T-helper 2 cell (primary cell): ENCODE data around the gene MYF6.
A peak's percentile ranks its signal among the peaks of the same experiment; 100 is the strongest.

Experiments
- DNase-seq, 5 experiments: peaks; one replicate each; pipeline versions ENCODE4 v3.0.0 to v3.0.0-alpha.2; 2012 to 2022

Gene MYF6

GRCh38 chr12:80707830-80708258, 410 bp downstream of the MYF6 start:
- no peak for DNase-seq

GRCh38 chr12:80708259-80708974, 983 bp downstream of the MYF6 start:
- DNase-seq: peak in 1 of 5 experiments; percentile 8

GRCh38 chr12:80708975-80709328, 1.5 kb downstream of the MYF6 start:
- no peak for DNase-seq

DNA sequence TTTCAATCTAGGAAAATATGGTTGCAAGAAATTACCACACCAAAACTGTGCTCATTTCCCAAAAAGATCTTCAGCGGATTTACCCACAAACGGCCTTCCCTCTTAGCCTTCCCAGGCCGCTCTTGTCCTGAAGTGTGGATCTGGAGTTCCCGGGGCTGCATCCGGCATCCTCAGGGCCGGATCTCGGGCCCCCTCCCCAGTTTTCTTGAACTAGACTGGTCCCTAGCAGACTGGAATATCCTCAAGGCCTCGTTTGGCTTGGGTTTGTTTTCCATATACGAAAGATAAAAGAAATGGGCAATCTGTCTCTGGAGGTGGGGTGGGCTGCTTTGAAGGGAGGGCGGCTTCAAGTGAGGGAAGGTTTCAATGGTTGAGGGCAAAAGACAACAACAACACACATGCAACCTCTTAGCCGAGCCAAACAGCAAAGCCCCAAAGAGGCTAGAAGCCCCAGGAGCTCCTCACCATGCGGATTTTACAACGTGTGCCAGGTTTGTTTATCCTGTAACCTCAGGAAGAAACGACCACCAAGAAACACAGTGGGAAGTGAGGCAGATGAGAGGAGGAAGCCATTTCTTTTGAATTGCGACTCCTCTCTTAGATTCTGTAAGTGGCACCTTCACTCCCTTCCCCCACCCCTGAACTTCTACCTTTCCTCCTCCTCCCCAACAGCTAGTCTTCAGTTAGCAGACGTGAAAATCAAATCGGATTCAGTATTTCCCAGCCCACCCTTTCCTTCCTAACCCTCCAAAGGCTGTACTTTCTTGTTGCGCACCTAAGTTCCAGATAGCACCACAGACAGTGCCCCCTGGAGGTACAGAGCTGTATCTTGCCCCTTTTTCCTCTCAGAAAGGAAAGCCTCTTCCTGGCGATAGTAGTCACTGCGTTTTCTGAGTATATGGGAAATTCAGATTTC, 2.6 kb downstream of the MYF6 start:
- peak in 1 of 5 experiments; percentile 16 for DNase-seq

DNA sequence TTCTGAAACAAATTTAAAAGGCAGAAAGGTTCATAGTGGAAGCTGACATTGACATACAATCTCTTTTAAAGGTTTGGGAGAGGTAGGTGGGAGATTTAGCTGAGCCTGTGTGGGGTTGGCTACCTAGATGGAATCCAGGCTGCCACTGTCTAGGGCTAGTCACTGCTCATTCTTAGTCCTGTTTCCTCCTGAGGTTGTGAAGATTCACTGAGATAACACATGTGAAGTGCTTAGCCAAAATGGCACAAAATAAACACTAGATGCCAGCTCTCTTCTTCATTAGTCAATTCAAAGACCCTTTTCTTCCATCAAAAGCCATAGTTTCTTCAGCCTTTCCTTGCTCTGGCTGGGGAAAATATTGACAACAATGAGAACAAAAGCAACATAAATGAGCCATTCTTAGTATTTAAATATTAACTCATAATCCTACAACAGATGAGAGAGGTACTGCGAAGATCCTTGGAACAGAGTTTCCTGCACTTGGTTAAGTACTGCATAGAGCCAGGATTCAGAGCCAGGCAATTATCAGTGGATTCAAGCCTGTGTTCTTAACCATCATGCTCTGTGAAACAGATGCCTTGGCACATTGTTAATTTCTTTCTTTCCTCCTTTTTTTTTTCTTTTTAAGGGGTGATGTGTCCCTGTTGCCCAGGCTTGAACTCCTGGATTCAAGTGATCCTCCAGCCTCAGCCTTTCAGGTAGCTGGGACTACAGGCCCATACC, 3.5 kb downstream of the MYF6 start:
- DNase-seq: no peak

- no peak for DNase-seq
Observed at GRCh38 chr12:80711866-80712265, 4.4 kb downstream of the MYF6 start.

- DNase-seq: no peak
Observed at GRCh38 chr12:80712866-80713265, 5.4 kb downstream of the MYF6 start.

DNA sequence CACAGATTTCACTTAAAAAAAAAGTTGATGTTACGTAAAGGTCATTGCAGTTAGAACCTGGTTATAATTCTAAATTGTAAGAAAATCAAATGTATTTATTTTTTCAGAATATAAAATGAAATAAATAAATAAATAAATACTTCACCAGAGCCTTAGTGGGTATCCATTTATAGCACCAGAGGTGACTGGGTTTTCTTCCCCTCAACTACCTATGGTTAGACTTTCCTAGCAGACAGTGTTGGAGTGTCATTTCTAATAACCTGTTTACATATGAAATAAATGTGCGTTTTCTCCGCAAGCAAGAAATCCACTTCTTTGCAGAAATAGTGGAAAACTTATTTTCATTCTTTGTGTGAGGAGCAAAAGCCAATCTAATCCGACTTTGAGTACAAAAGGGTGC, 6.0 kb downstream of the MYF6 start:
- DNase-seq: no peak

DNA sequence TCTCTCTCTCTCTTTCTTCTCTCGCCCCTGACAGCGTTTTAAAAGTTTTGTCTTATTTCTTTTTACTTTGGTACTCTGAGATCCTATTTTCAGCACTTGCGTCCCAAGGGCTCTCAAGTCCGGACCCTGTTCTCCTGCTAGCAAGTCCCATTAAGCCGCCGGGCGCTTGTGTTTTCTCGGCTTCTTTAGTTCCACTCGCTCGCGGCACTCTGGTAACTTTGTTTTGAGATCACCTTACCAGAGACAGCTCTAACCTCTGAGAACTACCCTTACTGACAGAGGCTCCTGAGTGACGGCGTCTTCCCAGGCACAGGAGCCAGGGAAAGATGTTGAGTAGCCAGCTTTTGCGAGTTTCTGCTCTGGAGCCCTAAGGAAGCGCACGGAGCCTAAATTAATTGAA, 6.6 kb downstream of the MYF6 start:
- no peak for DNase-seq

DNA sequence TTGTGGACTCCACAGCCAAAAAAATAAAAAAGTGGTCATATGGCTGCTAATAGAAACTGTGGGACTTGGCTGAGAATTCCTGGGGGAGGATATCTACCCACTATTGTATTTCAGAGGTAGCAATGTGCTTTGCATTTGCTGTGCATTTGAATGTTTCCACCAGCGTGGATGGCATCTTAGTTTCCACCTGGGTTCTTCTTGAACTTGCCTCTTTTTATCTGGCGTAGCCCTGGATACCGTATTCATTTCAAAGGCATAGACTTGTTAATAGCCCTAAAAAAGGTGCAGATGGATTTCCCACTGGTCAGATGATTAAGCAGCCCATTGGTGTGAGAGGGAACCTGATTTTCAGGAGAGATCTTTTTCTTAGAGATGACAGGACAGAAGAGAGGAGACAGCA, 7.4 kb downstream of the MYF6 start:
- no peak for DNase-seq

DNA sequence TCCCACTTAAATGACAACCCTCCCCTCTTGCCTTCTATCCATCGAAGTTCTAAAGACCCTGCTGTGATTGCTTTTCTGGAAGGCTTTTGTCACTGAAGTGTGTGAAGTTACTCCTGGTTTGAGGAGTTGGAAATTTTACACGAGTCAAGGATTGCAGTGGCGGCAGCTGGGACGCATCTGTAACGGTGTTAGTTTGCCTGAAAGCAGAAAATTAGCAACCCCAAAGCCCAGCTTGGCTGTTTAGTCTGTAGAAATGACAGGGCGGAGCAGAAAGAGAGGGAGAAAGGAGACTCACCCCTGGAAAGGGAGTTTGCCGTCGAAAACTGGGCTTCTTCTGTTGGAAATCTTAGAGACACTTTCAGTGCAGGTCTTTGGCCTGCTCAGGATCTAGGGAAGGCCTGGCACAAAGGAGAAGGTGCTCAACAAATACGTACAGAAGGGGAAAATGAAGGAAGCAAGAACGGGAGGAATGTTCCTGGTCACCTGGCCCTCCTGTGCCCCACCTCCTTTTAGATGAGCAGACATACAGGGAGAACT, 8.3 kb downstream of the MYF6 start:
- DNase-seq: no peak

DNA sequence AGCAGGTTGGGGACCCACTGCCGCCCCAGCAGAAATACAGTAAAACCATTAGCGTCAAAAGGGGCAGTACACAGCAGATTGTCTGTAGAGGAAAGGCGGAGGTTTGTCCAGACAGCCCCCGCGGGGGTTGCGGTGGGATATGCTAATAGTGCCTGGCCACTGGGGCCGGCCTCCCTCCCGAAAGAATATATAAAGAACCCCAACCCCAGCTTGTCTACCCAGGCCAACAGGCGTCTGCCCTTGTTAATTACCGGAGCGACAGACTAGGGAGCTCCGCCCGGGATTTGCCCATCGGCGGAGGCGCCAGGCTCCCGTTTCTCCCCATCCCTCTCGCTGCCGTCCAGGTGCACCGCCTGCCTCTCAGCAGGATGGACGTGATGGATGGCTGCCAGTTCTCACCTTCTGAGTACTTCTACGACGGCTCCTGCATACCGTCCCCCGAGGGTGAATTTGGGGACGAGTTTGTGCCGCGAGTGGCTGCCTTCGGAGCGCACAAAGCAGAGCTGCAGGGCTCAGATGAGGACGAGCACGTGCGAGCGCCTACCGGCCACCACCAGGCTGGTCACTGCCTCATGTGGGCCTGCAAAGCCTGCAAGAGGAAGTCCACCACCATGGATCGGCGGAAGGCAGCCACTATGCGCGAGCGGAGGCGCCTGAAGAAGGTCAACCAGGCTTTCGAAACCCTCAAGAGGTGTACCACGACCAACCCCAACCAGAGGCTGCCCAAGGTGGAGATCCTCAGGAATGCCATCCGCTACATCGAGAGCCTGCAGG, 9.4 kb downstream of the MYF6 start, which contains the start of gene MYF5:
Gene MYF5, plus strand, starts transcription at position 217 of the 774 bp plus-strand sequence. Its CDS starts 152 bp downstream, at position 369.
- DNase-seq: no peak

- DNase-seq: no peak
Observed at GRCh38 chr12:80717856-80718255, 10.4 kb downstream of the MYF6 start.

- no peak for DNase-seq
Observed at GRCh38 chr12:80720516-80720915, 13.1 kb downstream of the MYF6 start.

DNA sequence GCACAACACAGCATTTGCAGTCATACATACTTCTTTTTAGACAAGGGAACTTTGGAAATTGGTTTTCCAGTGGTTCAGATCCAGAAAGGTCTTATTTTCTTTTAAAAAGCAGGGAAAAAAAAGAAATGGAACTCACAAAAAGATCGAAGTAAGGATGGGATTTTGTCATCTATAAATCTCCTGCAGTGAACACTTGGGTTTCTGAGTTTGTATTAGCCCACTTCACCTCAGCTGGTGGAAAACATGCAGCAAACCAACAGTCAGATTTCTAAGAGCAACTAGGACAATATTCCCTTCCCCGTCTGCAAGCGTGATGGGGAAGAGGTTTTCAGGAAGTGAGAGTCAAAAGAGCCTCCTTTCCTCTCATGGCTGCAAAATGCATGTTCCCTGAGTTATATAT, 13.9 kb downstream of the MYF6 start:
- DNase-seq: no peak

- no peak for DNase-seq
Observed at GRCh38 chr12:80745851-80746505, 38.5 kb downstream of the MYF6 start.

- DNase-seq: no peak
Observed at GRCh38 chr12:80747800-80748199, 40.4 kb downstream of the MYF6 start.

DNA sequence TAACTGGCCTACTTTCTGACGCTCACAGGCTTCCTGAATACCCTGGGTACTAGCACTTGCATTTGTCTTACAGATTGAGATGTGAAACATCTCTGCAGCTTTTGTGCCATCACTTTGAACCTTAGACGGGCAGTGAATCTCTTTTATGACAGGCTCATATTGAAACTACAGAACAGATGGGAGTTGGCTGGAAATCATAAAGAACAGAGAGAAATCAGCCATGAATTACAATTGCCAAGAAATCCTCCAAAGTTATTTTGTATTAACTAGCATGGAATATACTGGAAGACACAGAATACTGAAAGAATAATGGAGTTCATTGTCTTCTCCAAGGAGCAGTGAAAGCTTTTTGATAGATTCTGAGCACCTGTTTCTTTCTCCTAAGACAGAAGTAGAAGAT, 42.0 kb downstream of the MYF6 start:
- no peak for DNase-seq

- no peak for DNase-seq
Observed at GRCh38 chr12:80752464-80752863, 45.0 kb downstream of the MYF6 start.

GRCh38 chr12:80754274-80754673, 46.8 kb downstream of the MYF6 start:
- DNase-seq: no peak

DNA sequence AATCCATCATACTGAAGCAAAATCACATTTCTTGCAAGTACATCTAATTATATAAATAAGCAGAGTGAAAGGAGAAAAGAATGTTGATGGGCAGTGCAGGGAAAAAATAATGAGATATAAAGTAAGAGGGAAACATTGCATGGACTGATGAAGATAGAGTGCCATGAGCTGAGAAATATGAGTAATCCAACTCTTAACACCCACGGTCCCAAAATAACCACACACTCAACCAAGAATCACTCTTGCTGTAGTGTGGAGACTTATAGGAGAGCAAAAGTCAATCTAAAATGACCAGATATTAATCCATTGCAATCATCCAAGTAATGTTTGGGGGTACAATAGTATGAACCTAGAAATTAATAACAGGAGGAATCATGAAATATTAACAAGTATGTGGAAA, 49.4 kb downstream of the MYF6 start:
- no peak for DNase-seq
